HepG2 (cell line): Measurements from ENCODE around the gene ICE2. TPM values are rescaled to one million over a fixed set of nuclear protein-coding genes. Genes with fewer than 3 reads are reported as not detected.

Experiments used
- CENPBD1 ChIP-seq: sonication (generic); formaldehyde crosslinking; IDR thresholded peaks from 2 replicates; pipeline ENCODE4 v1.8.0; 2022; ENCODE audit warnings: missing genetic modification reagents, low read depth, mild to moderate bottlenecking, borderline replicate concordance
- EHMT2 ChIP-seq: fragments of 200-600 bp; sonication (generic); IDR thresholded peaks from 2 replicates; pipeline ENCODE4 v1.7.0; 2017; ENCODE audit warnings: antibody characterized with exemption, low read depth, low read length, borderline replicate concordance
- ETS1 ChIP-seq: sonication (generic); formaldehyde crosslinking; IDR thresholded peaks from 2 replicates; pipeline ENCODE4 v1.4.0; 2020; ENCODE audit warnings: missing genetic modification reagents
- FOXJ3 ChIP-seq: sonication (generic); formaldehyde crosslinking; IDR thresholded peaks from 2 replicates; pipeline ENCODE4 v1.4.0; 2020; ENCODE audit warnings: missing genetic modification reagents, mild to moderate bottlenecking, borderline replicate concordance
- GATA4 ChIP-seq: sonication (generic); IDR thresholded peaks from 2 replicates; pipeline ENCODE4 v1.6.1; 2016; ENCODE audit warnings: antibody characterized with exemption, low read depth, borderline replicate concordance
- GATAD2A ChIP-seq: IDR thresholded peaks from 2 replicates; pipeline ENCODE4 v1.6.1; 2016
- GLI4 ChIP-seq: sonication (generic); formaldehyde crosslinking; IDR thresholded peaks from 2 replicates; pipeline ENCODE4 v1.5.1; 2020; ENCODE audit warnings: missing genetic modification reagents, mild to moderate bottlenecking, moderate library complexity, borderline replicate concordance
- GZF1 ChIP-seq: sonication (generic); formaldehyde crosslinking; IDR thresholded peaks from 2 replicates; pipeline ENCODE4 v1.5.1; 2020; ENCODE audit warnings: mild to moderate bottlenecking, missing genetic modification reagents
- HOMEZ ChIP-seq: IDR thresholded peaks from 2 replicates; pipeline ENCODE4 v1.6.1; 2016; ENCODE audit warnings: low read depth
- JUND ChIP-seq: sonication (generic); formaldehyde crosslinking; IDR thresholded peaks from 2 replicates; pipeline ENCODE4 v1.8.0; 2022; ENCODE audit warnings: mild to moderate bottlenecking, missing genetic modification reagents
- PTBP1 ChIP-seq: fragments of 200-400 bp; formaldehyde crosslinking; IDR thresholded peaks from 2 replicates; pipeline ENCODE4 v1.6.1; 2018; ENCODE audit warnings: low read length, low read depth; ENCODE audit not compliant: poor library complexity, severe bottlenecking
- SRF ChIP-seq: IDR thresholded peaks from 2 replicates; pipeline ENCODE4 v1.6.1; 2011; ENCODE audit warnings: mild to moderate bottlenecking, low read depth, low read length, moderate library complexity
- SRSF4 ChIP-seq: fragments of 200-400 bp; formaldehyde crosslinking; IDR thresholded peaks from one replicate; pipeline ENCODE4 v1.6.1; 2018; ENCODE audit warnings: mild to moderate bottlenecking, low read depth, low read length, moderate library complexity; ENCODE audit not compliant: poor library complexity, severe bottlenecking
- STAG1 ChIP-seq: sonication (generic); formaldehyde crosslinking; IDR thresholded peaks from 2 replicates; pipeline ENCODE4 v1.4.0; 2020; ENCODE audit warnings: missing genetic modification reagents
- USF2 ChIP-seq, 2 experiments: sonication (generic) in 1 of 2; formaldehyde crosslinking in 1 of 2; IDR thresholded peaks; 2 replicates each; pipeline versions ENCODE4 v1.5.1 to v1.6.1; 2011 to 2020; ENCODE audit warnings: borderline replicate concordance in 1 of 2, low read depth in 1 of 2, low read length in 1 of 2, mild to moderate bottlenecking in 1 of 2, missing genetic modification reagents in 1 of 2, moderate library complexity in 1 of 2
- ZFP36L1 ChIP-seq: sonication (generic); formaldehyde crosslinking; IDR thresholded peaks from 2 replicates; pipeline ENCODE4 v1.8.0; 2022; ENCODE audit warnings: mild to moderate bottlenecking, missing genetic modification reagents, moderate library complexity
- ZMYM4 ChIP-seq: sonication (generic); formaldehyde crosslinking; IDR thresholded peaks from 2 replicates; pipeline ENCODE4 v1.8.1; 2023; ENCODE audit warnings: mild to moderate bottlenecking, missing genetic modification reagents
- ZNF136 ChIP-seq: sonication (generic); formaldehyde crosslinking; IDR thresholded peaks from 2 replicates; pipeline ENCODE4 v1.8.1; 2022; ENCODE audit warnings: low read depth, mild to moderate bottlenecking, moderate library complexity, missing genetic modification reagents
- ZNF30 ChIP-seq: sonication (generic); formaldehyde crosslinking; IDR thresholded peaks from 2 replicates; pipeline ENCODE4 v1.5.0; 2020; ENCODE audit warnings: mild to moderate bottlenecking, missing genetic modification reagents
- ZNF335 ChIP-seq: sonication (generic); formaldehyde crosslinking; IDR thresholded peaks from 2 replicates; pipeline ENCODE4 v1.4.0; 2020; ENCODE audit warnings: missing genetic modification reagents
- ZSCAN20 ChIP-seq: sonication (generic); formaldehyde crosslinking; IDR thresholded peaks from 2 replicates; pipeline ENCODE4 v1.4.0; 2020; ENCODE audit warnings: missing genetic modification reagents, mild to moderate bottlenecking, borderline replicate concordance
- polyA plus RNA-seq, 8 experiments: library from polyadenylated mRNA; depleted of rRNA in 3 of 8; stranded (reverse) in 7 of 8; unstranded in 1 of 8; fragments of >200 nt; fragmentation: Illumina TruSeq in 4 of 8; extraction: Trizol in 4 of 8; gene quantifications; 2 replicates each; pipeline versions ENCODE4 v1.2.1 to v1.2.3, GENCODE V29; 2011 to 2016; ENCODE audit warnings: low read depth in 4 of 8, missing spikeins in 1 of 8, mixed read lengths in 1 of 8; ENCODE audit not compliant: insufficient read depth in 1 of 8
- total RNA-seq, 5 experiments: library from RNA; depleted of rRNA; stranded (reverse); fragments of >200 nt; fragmentation: Illumina TruSeq; extraction: Trizol; gene quantifications; 2 replicates each; pipeline ENCODE4 v1.2.3, GENCODE V29; 2016; ENCODE audit warnings: low read depth in 1 of 5
- TF ChIP-seq, protein P1 (sequence below): IDR thresholded peaks from 2 replicates; pipeline ENCODE4 v1.6.1; 2016; ENCODE audit warnings: low read depth, control low read depth

ICE2 gene
- total and polyA plus RNA-seq, 2 of the 13 experiments (the other 11 are each of a cell fraction or from before 2014, with no cell fraction given): 24.8 to 26.4 TPM

- TF ChIP-seq, protein P1, sequence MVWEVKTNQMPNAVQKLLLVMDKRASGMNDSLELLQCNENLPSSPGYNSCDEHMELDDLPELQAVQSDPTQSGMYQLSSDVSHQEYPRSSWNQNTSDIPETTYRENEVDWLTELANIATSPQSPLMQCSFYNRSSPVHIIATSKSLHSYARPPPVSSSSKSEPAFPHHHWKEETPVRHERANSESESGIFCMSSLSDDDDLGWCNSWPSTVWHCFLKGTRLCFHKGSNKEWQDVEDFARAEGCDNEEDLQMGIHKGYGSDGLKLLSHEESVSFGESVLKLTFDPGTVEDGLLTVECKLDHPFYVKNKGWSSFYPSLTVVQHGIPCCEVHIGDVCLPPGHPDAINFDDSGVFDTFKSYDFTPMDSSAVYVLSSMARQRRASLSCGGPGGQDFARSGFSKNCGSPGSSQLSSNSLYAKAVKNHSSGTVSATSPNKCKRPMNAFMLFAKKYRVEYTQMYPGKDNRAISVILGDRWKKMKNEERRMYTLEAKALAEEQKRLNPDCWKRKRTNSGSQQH (CRISPR knock-in tag): peak; percentile 72
- TF ChIP-seq PTBP1: no peak
- TF ChIP-seq CENPBD1 (CRISPR knock-in tag): no peak
- no peak for TF ChIP-seq ETS1 (CRISPR knock-in tag)
- peak; percentile 86 for TF ChIP-seq ZMYM4 (CRISPR knock-in tag)
- TF ChIP-seq ZNF335: peak; percentile 68; the same call in 1 of the 2 replicates
- no peak; the same call in 1 of the 2 replicates for TF ChIP-seq ZSCAN20 (CRISPR knock-in tag)
- no peak for TF ChIP-seq ZNF136
- TF ChIP-seq GZF1 (CRISPR knock-in tag): no peak
- TF ChIP-seq HOMEZ (CRISPR knock-in tag): peak; percentile 76
- TF ChIP-seq SRF: no peak
- peak; percentile 75; the same call in 1 of the 2 replicates for TF ChIP-seq JUND
- peak; percentile 95 for TF ChIP-seq GATAD2A
- no peak for TF ChIP-seq ZNF30 (CRISPR knock-in tag)
- peak; percentile 23; the same call in 1 of the 2 replicates for TF ChIP-seq STAG1
- no peak for TF ChIP-seq GLI4 (CRISPR knock-in tag)
- no peak for TF ChIP-seq GATA4
- no peak; the same call in 1 of the 2 replicates for TF ChIP-seq EHMT2
- peak; percentile 73; the same call in 1 of the 2 replicates for TF ChIP-seq ZFP36L1
- TF ChIP-seq FOXJ3 (CRISPR knock-in tag): peak; percentile 75; the same call in 1 of the 2 replicates
- TF ChIP-seq SRSF4: no peak
- TF ChIP-seq USF2 (IDR thresholded peaks at IDR 0.05; ENCODE audit: low read depth, low read length): no peak
- TF ChIP-seq USF2 (CRISPR knock-in tag; IDR thresholded peaks at IDR 0.05; ENCODE audit: borderline replicate concordance): no peak
Observed at GRCh38 chr15:60392986-60393790, 85.8 kb downstream of the ICE2 start (continued).
